LoVo (cell line): ENCODE data around the gene FAM81B.
"Not testable (repeated sequence)": the region's sequence is repeated elsewhere in the genome, so short reads cannot be mapped to it uniquely, and the experiment has no call there.

Experiments used
- DNase-seq: peaks from one replicate; pipeline ENCODE4 v3.0.0-alpha.2; 2016; ENCODE audit warnings: low spot score

FAM81B gene

GRCh38 chr5:95390812-95391492 is at the start of gene FAM81B:
Gene FAM81B, plus strand, starts transcription at chr5:95391366. Its CDS starts 24 bp downstream, at chr5:95391390.
- no peak for DNase-seq

DNA sequence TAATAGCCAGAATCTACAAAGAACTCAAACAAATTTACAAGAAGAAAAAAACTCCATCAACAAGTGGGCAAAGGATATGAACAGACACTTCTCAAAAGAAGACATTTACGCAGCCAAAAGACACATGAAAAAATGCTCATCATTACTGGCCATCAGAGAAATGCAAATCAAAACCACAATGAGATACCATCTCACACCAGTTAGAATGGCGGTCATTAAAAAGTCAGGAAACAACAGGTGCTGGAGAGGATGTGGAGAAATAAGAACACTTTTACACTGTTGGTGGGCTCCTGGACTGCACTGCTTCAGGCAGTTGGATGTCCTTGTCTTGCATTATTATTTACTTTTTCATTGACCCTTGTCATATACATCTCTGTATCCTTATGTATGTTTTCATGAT is 49.7 kb upstream of the FAM81B start:
- not testable (repeated sequence) for DNase-seq

DNA sequence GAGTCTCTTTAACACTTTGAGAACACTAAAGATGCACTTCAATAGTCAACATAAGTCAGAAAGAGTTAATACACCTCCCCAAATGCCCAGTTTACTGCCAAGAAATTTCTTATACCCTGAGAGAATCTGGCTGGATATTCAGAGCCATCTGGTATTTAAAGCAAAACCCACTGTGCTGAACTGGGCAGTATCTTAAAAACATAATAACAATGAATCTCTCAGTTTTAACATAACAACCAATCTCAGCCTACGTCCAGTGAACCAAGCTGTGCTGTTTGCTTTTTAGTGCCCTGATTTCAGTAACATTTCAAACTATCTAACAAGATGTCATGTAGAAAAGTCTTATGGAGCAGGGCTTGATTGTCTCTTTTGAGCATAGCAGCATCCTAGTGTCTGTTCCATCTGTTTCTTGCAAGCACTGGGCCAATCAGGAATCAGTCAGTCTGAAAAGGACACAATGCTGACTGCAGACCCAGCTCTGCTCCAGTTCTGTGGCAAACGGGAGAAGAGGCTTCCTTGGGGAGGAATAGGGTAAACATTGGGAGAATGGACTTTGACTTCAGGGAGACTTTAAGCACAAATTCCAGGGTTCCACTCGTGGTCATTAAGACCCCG is 43.6 kb upstream of the FAM81B start:
- DNase-seq = no peak

GRCh38 chr5:95350631-95351030 is 40.5 kb upstream of the FAM81B start:
- no peak for DNase-seq

DNA sequence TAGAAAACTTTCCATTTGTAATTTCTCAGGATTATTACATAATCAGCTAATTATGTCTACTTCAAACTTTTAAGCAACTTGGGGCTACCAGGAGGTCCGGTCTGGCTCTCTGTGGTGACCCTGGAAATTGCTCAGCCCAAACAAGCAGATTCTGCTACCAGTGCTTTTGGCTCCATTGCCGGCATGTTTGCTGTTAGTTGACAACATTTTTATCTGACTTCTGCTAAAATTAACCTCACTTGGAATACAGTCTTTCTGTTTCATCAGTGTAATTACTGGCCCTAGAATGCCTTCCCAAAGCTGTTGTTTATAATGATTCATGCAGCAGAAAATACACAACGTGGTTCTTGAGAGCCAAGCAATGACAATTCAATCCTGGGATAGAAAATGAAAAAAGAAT is 38.5 kb upstream of the FAM81B start:
- no peak for DNase-seq

GRCh38 chr5:95358320-95358719 is 32.8 kb upstream of the FAM81B start:
- DNase-seq = no peak

DNA sequence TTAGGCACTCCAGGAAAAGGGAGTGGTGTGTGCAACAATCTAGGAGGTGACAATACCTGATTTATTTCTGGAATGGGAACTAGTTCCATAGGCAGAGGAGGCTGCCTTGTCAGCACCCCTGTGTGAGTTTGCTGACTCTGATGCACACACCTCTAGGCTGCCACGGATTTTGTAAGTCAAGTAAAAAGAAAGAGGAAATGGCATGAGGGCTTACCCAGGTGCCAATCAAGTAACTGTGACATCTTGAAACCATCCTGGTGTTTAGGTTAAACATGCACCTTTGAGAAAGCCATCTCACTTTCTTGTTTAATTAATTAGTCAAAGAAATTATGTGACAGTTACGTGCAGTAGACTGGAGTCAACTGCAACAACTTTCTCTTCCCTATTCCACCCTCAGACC is 32.3 kb upstream of the FAM81B start:
- DNase-seq = no peak

DNA sequence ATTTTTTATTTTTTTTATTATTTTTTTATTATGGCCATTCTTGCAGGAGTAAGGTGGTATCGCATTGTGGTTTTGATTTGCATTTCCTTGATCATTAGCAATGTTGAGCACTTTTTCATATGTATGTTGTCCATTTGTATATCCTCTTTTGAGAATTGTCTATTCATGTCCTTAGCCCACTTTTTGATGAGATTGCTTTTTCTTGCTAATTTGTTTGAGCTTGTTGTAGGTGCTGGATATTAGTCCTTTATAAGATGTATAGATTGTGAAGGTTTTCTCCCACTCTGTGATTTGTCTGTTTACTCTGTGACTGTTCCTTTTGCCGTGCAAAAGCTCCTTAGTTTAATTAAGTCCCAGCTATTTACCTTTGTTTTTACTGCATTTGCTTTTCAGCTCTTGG is 30.5 kb upstream of the FAM81B start:
- DNase-seq = not testable (repeated sequence)

DNA sequence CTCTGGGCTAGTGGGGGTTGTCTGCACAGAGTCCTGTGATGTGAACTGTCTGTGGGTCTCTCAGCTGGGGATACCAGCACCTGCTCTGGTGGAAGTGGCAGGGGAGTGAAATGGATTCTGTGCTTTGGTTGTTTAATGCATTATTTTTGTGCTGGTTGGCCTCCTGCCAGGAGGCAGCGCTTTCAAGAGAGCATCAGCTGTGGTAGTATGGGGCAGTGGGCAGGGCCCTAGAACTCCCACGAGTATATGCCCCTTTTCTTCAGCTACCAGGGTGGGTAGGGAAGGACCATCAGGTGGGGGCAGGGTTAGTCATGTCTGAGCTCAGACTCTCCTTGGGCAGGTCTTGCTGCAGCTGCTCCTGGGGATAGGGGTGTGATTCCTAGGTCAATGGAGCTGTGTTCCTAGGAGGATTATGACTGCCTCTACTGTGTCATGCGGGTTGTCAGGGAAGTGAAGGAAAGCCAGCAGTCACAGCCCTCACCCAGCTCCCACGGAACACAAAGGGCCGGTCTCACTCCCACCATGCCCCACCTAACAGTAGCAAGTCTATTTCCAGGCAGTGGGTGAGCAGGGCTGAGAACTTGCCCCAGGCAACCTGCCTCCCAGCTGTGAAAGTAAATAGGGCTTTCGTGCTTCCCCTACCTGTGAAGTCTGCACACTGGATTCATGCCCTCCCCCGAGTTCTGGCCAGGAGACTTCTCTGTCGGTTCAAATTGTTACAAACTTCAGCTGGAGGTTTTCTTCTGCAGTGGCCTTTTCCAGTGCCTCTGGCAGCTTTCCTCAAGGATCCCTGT is 25.7 kb upstream of the FAM81B start:
- DNase-seq = no peak

- DNase-seq = no peak
Measured at GRCh38 chr5:95369782-95370181, 21.4 kb upstream of the FAM81B start.

- DNase-seq = no peak
Measured at GRCh38 chr5:95374061-95374460, 17.1 kb upstream of the FAM81B start.

- DNase-seq = no peak
Measured at GRCh38 chr5:95375591-95375990, 15.6 kb upstream of the FAM81B start.

DNA sequence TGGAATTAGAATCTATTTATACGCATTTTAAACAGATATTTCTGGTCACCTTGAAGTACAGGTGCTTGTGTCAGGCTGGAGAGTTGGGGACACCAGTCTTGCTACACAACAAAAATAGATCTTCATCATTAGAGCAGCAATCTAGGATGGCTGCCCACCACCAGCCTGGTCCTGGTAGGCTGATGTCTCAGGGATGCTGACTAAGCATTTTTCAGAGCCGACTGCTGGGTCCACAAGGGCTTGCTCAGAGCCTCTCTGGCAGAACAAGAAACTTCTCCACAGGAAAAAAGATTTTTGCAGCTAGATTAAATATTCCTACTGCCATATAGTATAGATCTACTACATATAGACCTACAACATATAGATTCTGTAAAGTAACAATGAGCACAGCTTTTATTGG is 12.0 kb upstream of the FAM81B start:
- no peak for DNase-seq

DNA sequence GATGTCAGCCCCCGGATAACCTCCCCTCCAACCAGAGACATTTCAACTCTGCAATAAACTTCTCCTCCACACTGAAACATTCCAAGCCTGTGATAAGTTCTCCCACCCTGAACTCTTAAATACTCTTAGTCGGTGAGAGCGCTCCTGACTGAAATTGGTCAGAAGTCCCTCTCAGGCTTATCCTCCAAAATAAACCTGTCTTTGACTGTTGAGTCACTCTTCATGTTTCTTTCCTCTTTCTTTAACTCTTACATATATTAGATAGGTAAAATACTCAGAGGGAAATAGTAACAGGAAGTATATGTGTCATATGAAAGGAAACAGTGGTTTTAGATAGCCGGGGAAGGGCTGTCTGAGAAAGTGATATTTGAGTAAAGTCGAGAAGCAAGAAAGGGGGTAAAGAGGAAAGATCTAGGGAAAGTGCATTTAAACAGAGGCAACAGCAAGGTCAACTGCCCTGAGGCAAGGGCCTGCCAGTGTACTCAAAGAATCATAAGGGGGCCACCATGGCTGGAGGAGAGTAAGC is 11.0 kb upstream of the FAM81B start:
- DNase-seq = no peak

DNA sequence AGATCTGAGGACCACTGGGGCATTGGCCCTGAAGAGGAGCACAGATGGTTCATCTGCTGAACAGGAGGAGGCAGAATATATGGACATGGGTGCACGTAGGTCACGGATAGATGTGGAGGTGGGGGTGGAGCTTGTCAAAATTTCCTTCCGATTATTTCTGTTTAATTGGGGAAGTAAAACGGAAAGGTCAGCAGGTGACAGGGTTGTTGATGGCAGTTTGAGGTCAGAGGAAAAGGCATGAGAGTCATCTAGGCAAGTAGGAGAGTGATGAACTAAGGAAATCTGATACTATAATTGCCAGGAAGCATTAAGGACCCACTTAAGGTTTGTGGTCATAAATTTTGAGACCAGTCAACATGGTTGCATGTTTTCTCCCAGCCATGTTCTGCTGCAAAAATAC is 8.4 kb upstream of the FAM81B start:
- DNase-seq = no peak

DNA sequence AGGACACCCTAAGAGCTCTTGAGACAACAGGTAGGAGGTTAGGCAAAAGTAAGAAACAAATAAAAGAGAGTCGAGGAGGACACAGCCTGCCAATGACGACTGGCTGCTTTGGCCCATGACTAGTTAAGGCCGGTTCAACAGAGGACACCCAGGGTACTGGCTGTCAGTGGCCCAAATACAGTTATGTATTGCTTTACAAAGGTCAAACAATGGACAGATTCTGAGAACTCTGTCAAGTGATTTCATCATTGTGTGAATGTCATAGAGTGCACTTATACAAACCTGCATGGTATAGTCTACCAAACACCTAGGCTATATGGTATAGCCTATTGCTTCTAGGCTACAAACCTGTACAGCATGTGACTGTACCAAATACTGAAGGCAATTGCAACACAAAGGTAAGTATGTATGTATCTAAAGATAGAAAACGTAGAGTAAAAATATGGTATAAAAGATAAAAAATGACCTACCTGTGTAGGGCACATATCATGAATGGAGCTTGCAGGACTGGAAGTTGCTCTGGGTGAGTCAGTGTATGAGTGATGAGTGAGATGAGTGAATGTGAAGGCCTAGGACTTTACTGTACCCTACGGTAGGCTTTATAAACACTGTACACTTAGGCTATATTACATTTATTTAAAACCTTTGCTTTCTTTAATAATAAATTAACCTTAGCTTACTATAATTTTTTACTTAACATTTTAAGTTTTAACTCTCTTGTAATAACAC is 6.5 kb upstream of the FAM81B start:
- DNase-seq = no peak

DNA sequence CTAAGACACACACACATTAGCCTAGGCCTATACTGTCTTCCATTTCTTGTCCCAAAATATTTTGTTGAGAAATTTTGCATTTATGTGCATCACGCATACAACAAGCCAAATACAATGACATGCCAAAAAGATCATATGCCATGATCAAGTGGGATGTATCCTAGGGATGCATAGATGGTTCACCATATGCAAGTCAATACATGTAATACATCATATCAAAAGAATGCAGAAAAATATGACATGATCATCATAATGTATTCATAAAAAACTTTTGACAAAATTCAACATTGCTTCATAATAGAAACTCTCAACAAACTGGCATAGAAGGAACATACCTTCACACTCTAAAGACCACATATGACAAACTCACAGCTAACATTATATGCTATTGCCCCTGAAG is 5.8 kb upstream of the FAM81B start:
- no peak for DNase-seq

GRCh38 chr5:95391965-95392364 is 799 bp downstream of the FAM81B start:
- DNase-seq = not testable (repeated sequence)

- DNase-seq = no peak
Measured at GRCh38 chr5:95392593-95393182, 1.5 kb downstream of the FAM81B start.

GRCh38 chr5:95393279-95393678 is 2.1 kb downstream of the FAM81B start:
- no peak for DNase-seq

DNA sequence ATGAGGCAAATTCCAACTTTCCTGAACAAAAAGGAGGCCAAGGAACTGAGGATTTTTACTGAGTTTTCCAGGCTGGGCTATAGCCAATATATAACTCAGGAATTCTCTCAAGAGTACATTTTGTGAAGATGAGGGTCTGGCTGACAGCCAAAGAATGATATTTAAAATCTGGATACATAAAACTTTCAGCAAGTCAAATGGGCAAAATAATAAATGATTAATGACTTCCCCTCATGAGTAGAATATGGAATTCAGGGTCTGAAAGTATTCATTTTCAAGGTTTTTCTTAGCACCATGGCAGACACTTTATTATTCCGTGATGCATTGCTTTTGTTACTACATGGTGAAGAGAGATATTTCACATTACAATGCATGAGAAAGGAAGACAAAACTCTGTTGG is 7.8 kb downstream of the FAM81B start:
- DNase-seq = no peak

GRCh38 chr5:95401626-95402025 is 10.5 kb downstream of the FAM81B start:
- no peak for DNase-seq
